IMR-90 (cell line): Measurements from ENCODE around the gene MIA2. TPM values are rescaled to one million over a fixed set of nuclear protein-coding genes. Genes with fewer than 3 reads are reported as not detected.

Experiments
- ATAC-seq: fragments of 200-7000 bp; cut with Tn5 transposase; 2 replicates; pipeline ENCODE4 v1.9.1; 2020; ENCODE audit warnings: low read depth, mild to moderate bottlenecking, moderate library complexity
- BruUV-seq: library from RNA; stranded (reverse); fragments of 400-500 nt; replicated peaks from 2 replicates; lab custom pipeline; 2021; lab: Mats Ljungman, UMichigan
- CTCF ChIA-PET: fragments of 300-600 bp; formaldehyde crosslinking; extraction: SDS; loops from one replicate; lab custom pipeline; 2021; ENCODE audit warnings: antibody characterized with exemption; lab: Yijun Ruan, JAX
- POLR2A ChIA-PET: fragments of 300-600 bp; sonication (Branson Sonifier 250); formaldehyde crosslinking; loops from one replicate; lab custom pipeline; 2022; ENCODE audit warnings: antibody characterized with exemption; ENCODE audit not compliant: unreplicated experiment; lab: Charles Lee
- DNase-seq: peaks from one replicate; pipeline ENCODE4 v3.0.0; 2013
- H2AFZ ChIP-seq: replicated peaks from 2 replicates; pipeline ENCODE3; 2013; ENCODE audit warnings: low read length, mild to moderate bottlenecking; ENCODE audit not compliant: poor library complexity
- H2AK5ac ChIP-seq: 2 replicates; pipeline ENCODE4 v1.6.1; 2013; ENCODE audit warnings: low read depth, low read length, inconsistent platforms
- H2AK9ac ChIP-seq: replicated peaks from 2 replicates; pipeline ENCODE3; 2013; ENCODE audit warnings: mild to moderate bottlenecking, low read depth, low read length, moderate library complexity; ENCODE audit not compliant: poor library complexity
- H2BK120ac ChIP-seq: 2 replicates; pipeline ENCODE4 v1.6.1; 2013; ENCODE audit warnings: low read depth, low read length, inconsistent platforms
- H2BK15ac ChIP-seq: 3 replicates; pipeline ENCODE4 v1.6.1; 2013; ENCODE audit warnings: low read depth, low read length, inconsistent platforms
- H2BK20ac ChIP-seq: 2 replicates; pipeline ENCODE4 v1.6.1; 2013; ENCODE audit warnings: low read depth, mild to moderate bottlenecking, inconsistent platforms, low read length, moderate library complexity
- H2BK5ac ChIP-seq: 2 replicates; pipeline ENCODE4 v1.6.1; 2013; ENCODE audit warnings: mild to moderate bottlenecking, low read depth, low read length, inconsistent platforms; ENCODE audit not compliant: poor library complexity, severe bottlenecking
- H3K14ac ChIP-seq: replicated peaks from 2 replicates; pipeline ENCODE4 v1.6.1; 2013; ENCODE audit warnings: low read depth, low read length, inconsistent platforms
- H3K18ac ChIP-seq: 2 replicates; pipeline ENCODE4 v1.6.1; 2013; ENCODE audit warnings: low read depth, low read length, control low read depth
- H3K23ac ChIP-seq: 2 replicates; pipeline ENCODE4 v1.6.1; 2013; ENCODE audit warnings: low read depth, low read length, inconsistent platforms
- H3K27ac ChIP-seq: 2 replicates; pipeline ENCODE4 v1.5.1; 2013; ENCODE audit warnings: mild to moderate bottlenecking, control low read depth, low read length; ENCODE audit not compliant: insufficient read depth
- H3K27me3 ChIP-seq: 2 replicates; pipeline ENCODE4 v1.6.1; 2013; ENCODE audit warnings: low read length; ENCODE audit not compliant: control insufficient read depth, insufficient read depth
- H3K36me3 ChIP-seq: 2 replicates; pipeline ENCODE4 v1.6.1; 2013; ENCODE audit warnings: low read length, mixed read lengths; ENCODE audit not compliant: control insufficient read depth, insufficient read depth
- H3K4ac ChIP-seq: 2 replicates; pipeline ENCODE4 v1.6.1; 2013; ENCODE audit warnings: low read depth, low read length, inconsistent platforms
- H3K4me1 ChIP-seq: 2 replicates; pipeline ENCODE4 v1.6.1; 2013; ENCODE audit warnings: low read length, mixed read lengths; ENCODE audit not compliant: control insufficient read depth, insufficient read depth
- H3K4me2 ChIP-seq: 2 replicates; pipeline ENCODE4 v1.6.1; 2013; ENCODE audit warnings: low read depth, mild to moderate bottlenecking, control low read depth, low read length, moderate library complexity
- H3K4me3 ChIP-seq: 2 replicates; pipeline ENCODE4 v1.5.1; 2013; ENCODE audit warnings: low read depth, mild to moderate bottlenecking, control low read depth, low read length, moderate library complexity; ENCODE audit not compliant: insufficient read depth
- H3K56ac ChIP-seq: 2 replicates; pipeline ENCODE4 v1.6.1; 2013; ENCODE audit warnings: low read length, inconsistent platforms; ENCODE audit not compliant: insufficient read depth; ENCODE audit errors: extremely low read depth
- H3K79me1 ChIP-seq, 2 experiments: 2 replicates each; pipeline ENCODE4 v1.6.1; 2013; ENCODE audit warnings: low read length in 2 of 2, inconsistent platforms in 1 of 2, low read depth in 1 of 2
- H3K9ac ChIP-seq: 2 replicates; pipeline ENCODE4 v1.6.1; 2013; ENCODE audit warnings: low read depth, low read length, control low read depth
- H3K9me1 ChIP-seq: 2 replicates; pipeline ENCODE4 v1.6.1; 2013; ENCODE audit warnings: low read length, inconsistent platforms; ENCODE audit not compliant: insufficient read depth
- H3K9me3 ChIP-seq: 2 replicates; pipeline ENCODE4 v1.6.1; 2013; ENCODE audit warnings: low read length; ENCODE audit not compliant: control insufficient read depth, insufficient read depth
- H4K20me1 ChIP-seq: 2 replicates; pipeline ENCODE4 v1.6.1; 2013; ENCODE audit warnings: low read length, inconsistent platforms; ENCODE audit not compliant: insufficient read depth
- H4K5ac ChIP-seq: 2 replicates; pipeline ENCODE4 v1.6.1; 2013; ENCODE audit warnings: mild to moderate bottlenecking, low read depth, low read length, control low read depth
- H4K8ac ChIP-seq, 2 experiments: 2 replicates each; pipeline ENCODE4 v1.6.1; 2013; ENCODE audit warnings: low read depth in 2 of 2, low read length in 2 of 2, control low read depth in 1 of 2, inconsistent platforms in 1 of 2
- H4K91ac ChIP-seq: 2 replicates; pipeline ENCODE4 v1.6.1; 2013; ENCODE audit warnings: low read depth, low read length, inconsistent platforms; ENCODE audit not compliant: insufficient read depth
- BHLHE40 ChIP-seq: fragments of 150-350 bp; IDR thresholded peaks from 2 replicates; pipeline ENCODE4 v1.6.1; 2016; ENCODE audit warnings: mild to moderate bottlenecking, low read depth, low read length
- CEBPB ChIP-seq: IDR thresholded peaks from 2 replicates; pipeline ENCODE4 v1.6.1; 2012; ENCODE audit warnings: low read depth, low read length, improper control_type of control experiment
- CHD1 ChIP-seq: IDR thresholded peaks from 2 replicates; pipeline ENCODE4 v1.6.1; 2012; ENCODE audit warnings: low read depth, low read length, improper control_type of control experiment
- FOS ChIP-seq: fragments of 150-350 bp; IDR thresholded peaks from 2 replicates; pipeline ENCODE4 v1.6.1; 2016; ENCODE audit warnings: low read depth, low read length
- MAFK ChIP-seq: IDR thresholded peaks from 2 replicates; pipeline ENCODE4 v1.6.1; 2012; ENCODE audit warnings: low read depth, low read length, improper control_type of control experiment
- MAZ ChIP-seq: IDR thresholded peaks from 2 replicates; pipeline ENCODE4 v1.6.1; 2012; ENCODE audit warnings: low read depth, mild to moderate bottlenecking, low read length, improper control_type of control experiment, moderate library complexity, borderline replicate concordance
- MXI1 ChIP-seq: IDR thresholded peaks from 2 replicates; pipeline ENCODE4 v1.6.1; 2012; ENCODE audit warnings: low read depth, mild to moderate bottlenecking, low read length, moderate library complexity, borderline replicate concordance
- NFE2L2 ChIP-seq: fragments of 150-350 bp; IDR thresholded peaks from 2 replicates; pipeline ENCODE4 v1.6.1; 2016; ENCODE audit warnings: low read depth, mild to moderate bottlenecking, low read length
- POLR2A ChIP-seq: IDR thresholded peaks from 2 replicates; pipeline ENCODE4 v1.6.1; 2012; ENCODE audit warnings: mild to moderate bottlenecking, low read depth, low read length
- RAD21 ChIP-seq: IDR thresholded peaks from 2 replicates; pipeline ENCODE4 v1.6.1; 2012; ENCODE audit warnings: low read length, improper control_type of control experiment
- RCOR1 ChIP-seq: IDR thresholded peaks from 2 replicates; pipeline ENCODE4 v1.6.1; 2012; ENCODE audit warnings: mild to moderate bottlenecking, low read length, improper control_type of control experiment; ENCODE audit not compliant: insufficient replicate concordance
- RFX5 ChIP-seq: IDR thresholded peaks from 2 replicates; pipeline ENCODE4 v1.8.0; 2012; ENCODE audit warnings: low read depth, mild to moderate bottlenecking, low read length, moderate library complexity
- SMC3 ChIP-seq: fragments of 150-350 bp; IDR thresholded peaks from 2 replicates; pipeline ENCODE4 v1.6.1; 2016; ENCODE audit warnings: low read depth, mild to moderate bottlenecking, antibody characterized with exemption, low read length, moderate library complexity
- dilution Hi-C: fragments of 300-500 bp; cut with HindIII; formaldehyde crosslinking; loops from one replicate; pipeline ENCODE4 v1.14.3; 2018; ENCODE audit warnings: low sequenced_read_pairs; ENCODE audit not compliant: unreplicated experiment
- in situ Hi-C: fragments of 300-500 bp; cut with MboI; formaldehyde crosslinking; loops from 3 replicates; pipeline ENCODE4 v1.14.3; 2019; ENCODE audit warnings: low sequenced_read_pairs, inconsistent platforms, mixed read lengths
- intact Hi-C: fragments of 100-400 bp; cut with micrococcal nuclease; formaldehyde crosslinking; loops from 2 replicates; pipeline ENCODE4 v1.10.0; 2022
- polyA plus RNA-seq, 3 experiments: library from polyadenylated mRNA; depleted of rRNA; stranded (reverse); fragments of >200 nt; gene quantifications; 2 replicates each; pipeline ENCODE4 v1.2.3, GENCODE V29; 2012; ENCODE audit warnings: low replicate concordance in 1 of 3
- total RNA-seq: library from RNA; depleted of rRNA; stranded (reverse); fragments of >200 nt; gene quantifications from 2 replicates; pipeline ENCODE4 v1.2.3, GENCODE V29; 2012
- TF ChIP-seq, protein P1 (sequence below): fragments of 150-350 bp; IDR thresholded peaks from 2 replicates; pipeline ENCODE4 v1.6.1; 2017; ENCODE audit warnings: mild to moderate bottlenecking, antibody characterized with exemption, low read length, low read depth
- TF ChIP-seq, protein P2 (sequence below): fragments of 150-350 bp; IDR thresholded peaks from 2 replicates; pipeline ENCODE4 v1.6.1; 2016; ENCODE audit warnings: low read depth, mild to moderate bottlenecking, low read length, moderate library complexity, borderline replicate concordance
- TF ChIP-seq, protein P3 (sequence below): conservative IDR thresholded peaks from 2 replicates; pipeline ENCODE4 v1.5.1; 2012; ENCODE audit warnings: mild to moderate bottlenecking, low read depth, low read length, improper control_type of control experiment

MIA2 gene
- total and polyA plus RNA-seq, 2 of the 4 experiments (the other 2 are of a cell fraction): 3.9 to 6.8 TPM

DNA sequence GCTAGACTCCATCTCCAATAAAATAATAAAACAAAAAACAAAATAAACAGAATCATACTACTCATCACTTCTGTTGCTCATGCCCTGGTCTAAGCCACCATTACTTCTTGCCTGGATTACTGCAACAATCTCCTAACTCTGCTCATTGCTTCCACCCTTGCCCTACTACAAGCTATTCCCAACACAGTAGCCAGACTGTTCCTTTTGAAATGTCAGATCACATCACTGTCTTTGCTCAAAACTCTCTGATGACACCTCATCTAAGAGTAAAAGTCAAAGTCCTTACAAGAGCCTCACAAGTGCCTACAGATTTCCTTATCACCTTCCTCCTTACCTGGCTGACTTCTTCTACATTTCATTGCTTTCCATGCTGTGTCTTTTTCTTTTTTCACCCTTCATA, 188.5 kb downstream of the MIA2 start:
- Histone ChIP-seq H3K4me3 (no peak overlapping the region), H2AFZ (no peak overlapping the region), H2BK20ac (no peak overlapping the region), H3K9me1 (peaks cover 6% of the 10 kb centered on the region; the same call in 1 of the 2 replicates), H3K14ac (no peak overlapping the region), H3K9ac (no peak overlapping the region), H3K56ac (no peak overlapping the region), H2BK120ac (no peak overlapping the region), H4K20me1 (peaks cover 3% of the 10 kb centered on the region; the same call in 1 of the 2 replicates), H2AK5ac (no peak overlapping the region), H3K4me2 (no peak overlapping the region), H2BK5ac (no peak overlapping the region), H3K36me3 (no peaks in the 10 kb centered on the region), H3K27me3 (no peaks in the 10 kb centered on the region), H4K5ac (no peak overlapping the region), H3K18ac (no peak overlapping the region), H2BK15ac (no peak overlapping the region), H3K9me3 (no peaks in the 10 kb centered on the region), H4K91ac (no peak overlapping the region), H3K4ac (no peak overlapping the region), H3K4me1 (peaks cover 3% of the 10 kb centered on the region; the same call in 1 of the 2 replicates), H3K23ac (no peak overlapping the region), H3K79me1 (peaks cover 15 to 30% of the 10 kb centered on the region in 2 experiments), H2AK9ac (no peak overlapping the region), H3K27ac (no peak overlapping the region), H4K8ac (no peak overlapping the region)
- ChIA-PET POLR2A (no interaction called here), CTCF (no interaction called here)
- dilution Hi-C loops: no loop called here
- BruUV-seq: no TSS peak
- TF ChIP-seq, protein P1, sequence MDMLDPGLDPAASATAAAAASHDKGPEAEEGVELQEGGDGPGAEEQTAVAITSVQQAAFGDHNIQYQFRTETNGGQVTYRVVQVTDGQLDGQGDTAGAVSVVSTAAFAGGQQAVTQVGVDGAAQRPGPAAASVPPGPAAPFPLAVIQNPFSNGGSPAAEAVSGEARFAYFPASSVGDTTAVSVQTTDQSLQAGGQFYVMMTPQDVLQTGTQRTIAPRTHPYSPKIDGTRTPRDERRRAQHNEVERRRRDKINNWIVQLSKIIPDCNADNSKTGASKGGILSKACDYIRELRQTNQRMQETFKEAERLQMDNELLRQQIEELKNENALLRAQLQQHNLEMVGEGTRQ: no peak
- TF ChIP-seq BHLHE40 (no peak), RAD21 (no peak), FOS (no peak), POLR2A (no peak), MXI1 (no peak), NFE2L2 (no peak), RFX5 (no peak), CEBPB (no peak), CHD1 (no peak), MAFK (no peak), SMC3 (no peak), MAZ (no peak), RCOR1 (no peak)
- TF ChIP-seq, protein P2, sequence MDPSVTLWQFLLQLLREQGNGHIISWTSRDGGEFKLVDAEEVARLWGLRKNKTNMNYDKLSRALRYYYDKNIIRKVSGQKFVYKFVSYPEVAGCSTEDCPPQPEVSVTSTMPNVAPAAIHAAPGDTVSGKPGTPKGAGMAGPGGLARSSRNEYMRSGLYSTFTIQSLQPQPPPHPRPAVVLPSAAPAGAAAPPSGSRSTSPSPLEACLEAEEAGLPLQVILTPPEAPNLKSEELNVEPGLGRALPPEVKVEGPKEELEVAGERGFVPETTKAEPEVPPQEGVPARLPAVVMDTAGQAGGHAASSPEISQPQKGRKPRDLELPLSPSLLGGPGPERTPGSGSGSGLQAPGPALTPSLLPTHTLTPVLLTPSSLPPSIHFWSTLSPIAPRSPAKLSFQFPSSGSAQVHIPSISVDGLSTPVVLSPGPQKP: no peak
- TF ChIP-seq, protein P3, sequence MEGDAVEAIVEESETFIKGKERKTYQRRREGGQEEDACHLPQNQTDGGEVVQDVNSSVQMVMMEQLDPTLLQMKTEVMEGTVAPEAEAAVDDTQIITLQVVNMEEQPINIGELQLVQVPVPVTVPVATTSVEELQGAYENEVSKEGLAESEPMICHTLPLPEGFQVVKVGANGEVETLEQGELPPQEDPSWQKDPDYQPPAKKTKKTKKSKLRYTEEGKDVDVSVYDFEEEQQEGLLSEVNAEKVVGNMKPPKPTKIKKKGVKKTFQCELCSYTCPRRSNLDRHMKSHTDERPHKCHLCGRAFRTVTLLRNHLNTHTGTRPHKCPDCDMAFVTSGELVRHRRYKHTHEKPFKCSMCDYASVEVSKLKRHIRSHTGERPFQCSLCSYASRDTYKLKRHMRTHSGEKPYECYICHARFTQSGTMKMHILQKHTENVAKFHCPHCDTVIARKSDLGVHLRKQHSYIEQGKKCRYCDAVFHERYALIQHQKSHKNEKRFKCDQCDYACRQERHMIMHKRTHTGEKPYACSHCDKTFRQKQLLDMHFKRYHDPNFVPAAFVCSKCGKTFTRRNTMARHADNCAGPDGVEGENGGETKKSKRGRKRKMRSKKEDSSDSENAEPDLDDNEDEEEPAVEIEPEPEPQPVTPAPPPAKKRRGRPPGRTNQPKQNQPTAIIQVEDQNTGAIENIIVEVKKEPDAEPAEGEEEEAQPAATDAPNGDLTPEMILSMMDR: no peak
- DNase-seq (no peak), ATAC-seq (no peak)
- intact Hi-C loops: no loop called here
- in situ Hi-C loops: no loop called here
